HG02678 (cell line): ENCODE results near the gene SPG11.
"Not testable (repeated sequence)": the region's sequence is repeated elsewhere in the genome, so short reads cannot be mapped to it uniquely, and the experiment has no call there.

ENCODE experiments used
- ATAC-seq: cut with Tn5 transposase; IDR thresholded peaks from one replicate; pipeline ENCODE4 v1.9.1; 2021; ENCODE audit warnings: mild to moderate bottlenecking, moderate library complexity; ENCODE audit not compliant: unreplicated experiment

Gene SPG11

DNA sequence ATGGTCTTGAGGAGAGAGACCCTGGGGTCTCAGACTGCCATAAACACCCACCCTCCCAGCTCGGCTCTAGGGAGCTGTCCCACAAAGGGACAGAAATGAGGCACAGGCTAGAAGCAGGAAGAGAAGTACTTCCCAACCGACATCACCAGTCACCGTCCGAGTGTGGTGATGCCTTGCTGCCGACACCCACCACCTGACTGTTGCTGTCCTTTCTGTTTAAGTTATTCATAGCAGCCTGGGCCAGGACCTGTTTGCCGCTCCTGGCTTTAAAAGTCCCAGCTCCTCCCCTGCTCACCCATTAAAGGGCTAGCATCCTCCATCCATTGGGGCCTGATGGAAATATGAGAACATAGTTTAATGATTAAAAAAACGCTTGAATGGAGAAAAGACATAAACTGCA lies 13.2 kb upstream of the SPG11 start:
- peak; percentile 47 for ATAC-seq

DNA sequence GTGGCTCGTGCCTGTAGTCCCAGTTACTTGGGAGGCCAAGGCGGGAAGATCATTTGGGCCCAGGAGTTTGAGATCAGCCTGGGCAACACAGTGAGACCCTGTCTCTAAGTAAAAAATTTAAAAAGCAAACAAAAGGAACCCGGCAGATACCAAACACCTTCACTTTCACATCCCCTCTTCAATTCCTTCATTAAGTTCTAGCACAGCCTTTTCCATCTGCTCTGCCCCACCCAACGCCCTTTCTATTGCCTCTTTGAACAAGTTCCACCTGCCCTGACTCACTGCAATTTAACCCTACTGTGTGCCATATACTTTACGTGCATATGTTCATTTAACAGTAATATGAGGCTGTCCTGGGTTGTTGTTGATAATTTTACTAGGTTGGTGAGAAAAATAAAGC lies 12.4 kb upstream of the SPG11 start:
- ATAC-seq: no peak

DNA sequence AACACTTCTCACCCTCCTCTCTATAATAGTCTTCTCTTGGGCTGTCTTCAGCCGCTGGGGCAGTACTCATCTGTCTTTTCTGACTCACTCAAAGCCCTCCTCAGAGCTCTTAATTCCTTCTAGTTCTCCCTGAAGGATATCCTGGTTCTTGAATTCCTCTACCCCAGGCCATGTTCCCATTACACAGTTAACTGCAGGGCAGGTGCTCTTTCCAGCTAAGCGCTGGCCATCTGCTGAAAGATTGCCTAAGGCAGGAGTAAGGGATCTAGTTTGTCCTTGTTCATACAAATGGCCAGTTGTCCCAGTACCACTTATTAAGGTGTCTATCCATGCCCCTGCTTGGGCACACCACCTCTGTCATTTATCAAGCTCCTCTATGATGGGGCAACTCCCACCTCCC lies 10.2 kb upstream of the SPG11 start:
- ATAC-seq: no peak

DNA sequence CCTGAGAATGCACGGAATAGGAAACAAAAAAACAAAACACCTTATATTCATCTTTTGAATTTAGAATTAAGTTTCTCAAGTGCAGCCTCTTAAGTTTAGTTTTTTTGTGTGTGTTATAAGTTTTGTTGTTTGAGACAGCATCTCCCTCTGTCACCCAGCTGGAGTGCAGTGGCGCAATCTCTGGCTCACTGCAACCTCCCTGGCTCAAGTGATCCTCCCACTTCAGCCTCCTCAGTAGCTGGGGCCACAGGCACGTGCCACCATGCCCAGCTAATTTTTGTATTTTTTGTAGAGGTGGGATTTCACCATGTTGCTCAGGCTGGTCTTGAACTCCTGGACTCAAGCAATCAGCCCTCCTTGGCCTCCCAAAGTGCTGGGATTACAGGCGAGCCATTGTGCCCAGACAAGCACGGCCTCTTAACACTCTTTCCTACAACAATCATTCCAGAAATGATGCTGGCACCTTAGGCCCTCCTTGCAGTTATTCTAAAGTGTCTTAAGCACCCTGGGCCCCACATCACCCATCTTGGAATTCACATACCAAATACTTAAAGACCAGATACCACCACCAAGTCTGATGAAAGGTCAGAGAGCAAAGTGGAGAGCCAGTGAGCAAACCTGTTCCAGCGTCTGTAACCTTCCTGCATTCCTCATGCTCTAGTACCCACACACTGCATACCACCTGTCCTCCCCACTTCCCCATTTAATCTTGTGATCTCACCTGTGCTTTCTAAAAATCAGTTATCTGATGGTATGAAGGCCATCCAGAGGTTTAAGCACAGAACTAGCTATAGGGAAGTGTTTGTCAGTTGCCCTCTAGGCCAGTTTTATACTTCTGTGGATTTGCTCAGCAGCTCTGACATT lies 6.9 kb upstream of the SPG11 start:
- ATAC-seq: no peak

DNA sequence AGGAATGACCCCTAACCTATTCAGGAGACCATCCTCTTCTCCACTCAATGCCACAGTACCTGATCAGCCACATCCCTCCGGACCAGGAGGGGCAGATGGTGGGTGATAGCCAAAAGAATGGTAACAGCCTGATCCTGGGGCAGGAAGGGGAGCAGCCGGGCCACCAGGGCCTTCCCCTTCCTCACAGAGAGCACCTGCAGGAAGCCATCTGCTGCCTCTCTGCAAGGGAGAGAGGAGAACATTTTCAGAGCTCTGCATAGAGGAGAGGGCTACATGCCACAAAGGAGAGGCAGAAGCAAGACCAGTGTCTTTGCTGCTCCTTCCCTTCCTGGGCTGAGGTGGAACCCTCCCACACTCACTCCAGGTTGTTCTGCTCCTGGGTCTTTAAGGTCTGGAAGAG lies 5.5 kb upstream of the SPG11 start:
- no peak for ATAC-seq

DNA sequence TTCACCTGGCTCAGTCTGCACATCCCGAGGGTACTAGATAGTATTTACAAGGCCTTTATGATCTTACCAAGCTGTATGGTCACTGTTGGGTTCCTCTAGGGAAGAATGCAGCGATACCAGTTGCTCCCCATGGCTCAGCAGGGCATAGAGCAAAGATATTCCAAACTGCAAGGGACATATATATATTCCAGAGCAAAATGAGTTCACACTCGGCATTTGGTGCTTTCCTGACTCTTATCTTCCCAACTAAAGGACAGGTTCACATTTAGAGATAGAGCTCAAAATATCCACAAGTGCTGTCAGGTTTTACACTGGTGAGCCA lies 3.5 kb upstream of the SPG11 start:
- no peak for ATAC-seq

DNA sequence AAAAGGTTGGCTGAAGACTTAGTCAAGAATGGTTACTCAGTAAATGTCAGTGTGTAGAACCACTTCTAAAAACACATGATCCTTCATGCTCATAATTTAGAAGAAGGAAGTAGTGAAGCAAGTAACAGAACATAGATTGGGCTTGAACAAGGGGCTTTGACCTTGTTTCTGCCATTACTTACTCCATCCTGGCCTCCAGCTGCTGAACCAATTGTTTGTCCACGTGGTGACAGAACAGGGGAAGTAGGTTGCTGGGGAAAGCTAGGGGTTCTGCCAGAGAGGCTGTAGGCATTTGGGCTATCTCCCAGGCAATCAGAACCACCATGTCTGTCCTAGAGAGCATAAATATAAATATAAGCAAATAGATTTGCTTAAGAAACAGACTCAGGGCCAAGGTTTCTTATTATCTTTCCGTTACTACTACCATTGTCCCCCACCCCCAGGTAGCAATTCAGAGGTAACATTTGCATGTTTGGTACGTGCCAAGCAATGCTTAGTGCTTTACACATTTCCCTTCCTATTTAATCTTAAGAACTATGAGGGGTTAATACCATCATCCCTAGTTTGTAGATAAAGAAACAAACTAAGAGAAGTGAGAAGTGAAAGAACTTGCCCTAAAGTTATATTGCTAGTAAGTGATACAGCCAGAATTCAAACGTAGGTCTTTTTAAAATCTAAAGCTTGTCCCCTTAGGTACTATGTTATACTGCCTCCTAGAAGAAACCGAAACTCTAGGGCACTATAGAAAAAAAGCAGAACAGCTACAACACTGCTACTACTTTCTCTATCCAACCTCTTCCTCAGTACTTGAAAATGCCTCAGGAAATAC lies 3.0 kb upstream of the SPG11 start:
- ATAC-seq: no peak

DNA sequence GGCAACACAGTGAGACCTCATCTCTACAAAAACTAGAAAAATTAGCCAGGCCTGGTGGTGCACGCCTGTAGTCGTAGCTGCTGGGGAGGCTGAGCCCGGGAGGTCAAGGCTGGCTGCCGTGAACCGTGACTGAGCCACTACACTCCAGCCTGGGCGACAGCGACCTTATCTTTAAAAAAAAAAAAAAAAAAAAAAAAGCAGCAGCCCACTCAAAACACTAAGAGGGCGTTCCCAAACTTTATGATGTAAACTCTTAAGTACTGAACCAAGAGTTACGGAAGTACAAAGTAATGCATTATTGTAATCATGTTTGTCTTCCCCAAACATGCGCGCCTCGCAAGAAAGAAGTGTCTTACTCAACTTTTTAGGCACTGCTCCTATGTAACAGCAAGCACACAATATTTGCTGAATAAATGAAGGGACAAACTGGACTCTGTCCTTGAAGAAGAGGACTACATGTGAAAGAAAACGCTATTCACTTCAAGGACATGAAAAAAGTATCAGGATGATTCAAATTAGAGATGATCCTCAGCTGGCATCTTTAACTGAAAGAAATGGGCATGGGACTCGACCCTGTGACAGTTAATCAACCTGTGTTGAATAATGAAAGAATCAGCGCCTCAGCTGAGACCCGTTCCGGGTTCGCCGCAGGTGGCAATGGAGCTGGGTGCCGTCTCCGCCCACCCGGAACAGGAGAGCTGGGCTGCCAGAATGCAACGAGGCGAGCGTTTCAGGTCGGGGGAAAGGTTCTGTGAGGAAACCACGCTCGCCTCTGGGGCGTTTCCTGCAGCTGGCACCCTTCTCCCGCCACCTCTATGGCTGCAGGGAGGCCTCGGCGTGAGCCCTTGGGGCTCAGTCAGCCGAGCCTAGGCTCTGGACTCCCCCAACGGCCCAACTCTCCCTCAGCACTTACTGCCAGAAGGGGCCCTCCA lies 718 bp downstream of the SPG11 start:
- peak; percentile 56 for ATAC-seq

DNA sequence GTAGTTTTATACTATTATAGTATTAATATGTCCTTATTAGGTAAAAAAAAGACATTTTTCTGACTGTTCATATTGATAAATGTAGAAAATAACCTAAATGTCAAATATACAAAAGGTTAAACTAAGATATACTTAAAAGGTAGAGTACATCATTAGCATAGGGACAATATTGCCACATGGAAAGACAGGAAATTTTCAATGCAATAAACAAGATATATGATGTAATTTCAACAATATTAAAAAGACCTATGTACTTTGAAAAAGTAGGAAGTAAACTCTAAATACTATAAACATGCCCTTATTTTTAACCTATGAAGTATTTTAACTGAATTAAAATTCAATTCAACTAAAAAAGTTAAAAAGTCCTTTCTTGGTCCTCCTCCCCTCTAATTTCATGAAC lies 1.9 kb downstream of the SPG11 start:
- ATAC-seq: no peak

DNA sequence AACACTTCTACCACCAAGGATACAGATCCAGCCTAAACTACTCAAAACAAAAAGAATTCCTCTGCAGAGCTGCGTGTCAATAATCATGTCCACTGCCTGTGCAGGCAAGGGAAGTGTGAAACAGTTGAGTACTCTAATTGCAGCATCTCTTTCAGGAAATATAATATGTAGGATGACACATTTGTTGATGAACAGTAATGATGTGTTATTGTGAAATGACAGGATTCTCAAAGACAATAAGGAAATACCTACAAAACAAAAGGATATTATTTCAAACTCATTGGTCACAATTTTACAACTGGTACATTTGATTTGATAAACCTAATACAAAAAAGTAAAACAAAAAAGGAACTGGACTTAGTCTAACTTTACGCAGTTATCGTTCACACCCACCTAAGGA lies 4.4 kb downstream of the SPG11 start:
- ATAC-seq: no peak

DNA sequence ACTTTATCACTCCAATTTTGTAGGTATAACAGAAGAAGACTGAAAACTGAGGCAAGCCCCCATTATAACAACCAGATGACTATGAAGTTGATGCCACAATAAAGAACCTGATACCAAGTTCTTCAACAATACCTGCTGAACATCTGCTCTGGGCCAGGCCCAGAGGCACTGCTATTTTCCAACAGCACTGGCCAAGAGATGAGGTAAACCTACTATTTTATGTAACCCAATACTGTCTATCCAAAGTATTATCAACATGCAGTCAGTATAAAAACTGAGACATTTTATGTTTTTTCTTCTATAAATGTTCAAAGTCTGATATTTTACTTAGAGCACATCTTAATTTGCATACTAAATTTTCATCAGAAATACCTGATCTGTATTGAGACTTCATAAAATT lies 6.1 kb downstream of the SPG11 start:
- no peak for ATAC-seq

DNA sequence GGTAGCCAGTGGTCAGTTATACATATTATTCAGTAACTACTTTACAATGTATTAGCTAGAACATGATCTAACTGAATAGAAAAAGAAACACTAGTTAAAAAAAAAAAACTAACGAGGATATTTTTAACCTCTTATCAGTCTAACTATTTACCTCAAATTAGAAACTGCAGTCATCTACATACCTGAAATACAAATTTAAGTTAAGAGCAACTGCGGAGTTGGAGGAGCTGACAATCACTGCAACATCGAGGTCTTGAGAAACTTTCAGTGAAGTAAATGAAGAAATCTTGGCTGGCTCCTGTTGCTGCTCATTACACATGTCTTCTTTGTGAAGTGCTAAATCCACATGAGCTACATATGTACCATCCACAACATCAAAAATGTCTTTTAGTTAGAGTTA lies 6.5 kb downstream of the SPG11 start:
- ATAC-seq: no peak

DNA sequence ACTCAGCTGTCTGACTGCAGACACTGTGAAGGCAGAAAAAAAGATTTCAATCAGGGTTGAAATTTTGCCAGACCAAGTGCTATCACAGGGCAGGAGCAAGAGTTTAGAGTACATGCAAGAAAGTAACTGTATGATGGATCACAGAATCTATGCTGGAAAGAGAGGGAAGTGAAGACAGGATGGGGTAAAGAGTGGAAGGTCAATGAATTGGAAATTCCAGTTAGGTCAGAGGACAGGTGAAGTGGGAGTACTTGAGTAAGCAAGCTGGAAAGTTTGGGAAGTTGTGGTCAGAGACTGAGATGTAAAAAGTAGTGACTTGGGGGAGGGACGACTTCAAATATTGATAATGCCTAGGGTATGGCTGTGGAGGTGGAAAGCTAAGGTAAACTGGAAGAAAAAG lies 7.2 kb downstream of the SPG11 start:
- no peak for ATAC-seq

DNA sequence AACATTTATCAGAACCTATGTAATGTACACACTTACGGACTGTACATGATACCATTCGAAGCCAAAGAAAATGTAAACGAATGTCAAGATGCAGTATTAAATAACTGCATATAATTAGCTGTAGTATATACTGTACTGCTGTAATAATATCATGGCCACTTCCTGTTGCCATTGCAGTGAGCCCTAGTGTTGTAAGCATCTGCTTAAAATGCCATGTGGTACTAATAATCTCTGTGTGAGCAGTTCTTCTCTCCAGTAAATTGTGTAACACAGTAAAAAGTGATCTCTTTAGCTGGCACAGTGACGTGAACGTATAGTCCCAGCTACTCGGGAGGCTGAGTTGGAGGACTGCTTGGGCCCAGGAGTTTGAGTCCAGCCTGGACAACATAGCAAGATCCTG lies 8.6 kb downstream of the SPG11 start:
- no peak for ATAC-seq

DNA sequence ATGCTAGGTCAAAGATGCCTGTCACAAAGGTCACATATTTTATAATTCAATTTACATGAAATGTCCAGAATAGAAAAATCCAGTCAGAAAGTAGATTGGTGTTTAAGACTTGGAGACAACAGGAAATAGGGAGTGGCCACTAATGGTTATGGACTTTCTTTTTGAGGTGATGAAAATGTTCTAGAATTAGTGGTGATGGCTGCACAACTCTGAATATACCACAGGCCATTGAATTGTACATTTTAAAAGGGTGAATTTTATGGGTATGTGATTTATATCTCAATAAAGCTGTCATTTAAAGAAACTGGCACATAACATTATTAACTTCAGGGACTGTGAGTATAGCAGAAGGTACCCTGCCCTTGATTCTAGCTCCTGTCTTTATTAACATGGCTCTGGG lies 15.8 kb downstream of the SPG11 start:
- no peak for ATAC-seq

DNA sequence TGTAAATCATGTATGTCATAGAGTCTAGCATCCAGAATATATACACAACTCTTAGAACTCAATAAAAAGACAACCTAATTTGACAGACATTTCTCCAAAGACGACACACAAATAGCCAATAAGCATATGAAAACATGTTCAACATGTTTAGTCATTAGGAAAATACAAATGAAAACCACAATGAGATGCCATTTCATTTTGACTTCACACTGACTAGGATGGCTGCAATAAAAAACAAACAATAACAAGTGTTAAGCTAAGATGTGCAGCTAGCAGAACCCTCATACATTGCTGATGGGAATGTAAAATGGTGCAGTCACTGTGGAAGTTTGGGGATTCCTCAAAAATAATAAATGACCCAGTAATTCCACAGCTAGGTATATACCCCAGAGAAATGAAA lies 16.4 kb downstream of the SPG11 start:
- no peak for ATAC-seq

DNA sequence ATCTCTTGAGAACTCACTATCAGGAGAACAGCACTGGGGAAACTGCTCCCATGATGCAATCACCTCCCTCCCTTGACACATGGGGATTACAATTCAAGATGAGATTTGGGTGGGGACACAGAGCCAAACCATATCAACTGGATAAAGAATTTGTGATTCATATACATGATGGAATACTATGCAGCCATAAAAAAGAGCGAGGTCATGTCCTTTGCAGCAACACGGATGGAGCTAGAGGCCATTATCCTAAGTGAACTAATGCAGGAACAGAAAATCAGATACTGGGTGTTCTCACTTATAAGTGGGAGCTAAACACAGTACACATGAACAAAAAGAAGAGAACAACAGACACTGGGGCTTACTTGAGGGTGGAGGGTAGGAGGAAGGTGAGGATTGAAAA lies 17.0 kb downstream of the SPG11 start:
- ATAC-seq: no peak

DNA sequence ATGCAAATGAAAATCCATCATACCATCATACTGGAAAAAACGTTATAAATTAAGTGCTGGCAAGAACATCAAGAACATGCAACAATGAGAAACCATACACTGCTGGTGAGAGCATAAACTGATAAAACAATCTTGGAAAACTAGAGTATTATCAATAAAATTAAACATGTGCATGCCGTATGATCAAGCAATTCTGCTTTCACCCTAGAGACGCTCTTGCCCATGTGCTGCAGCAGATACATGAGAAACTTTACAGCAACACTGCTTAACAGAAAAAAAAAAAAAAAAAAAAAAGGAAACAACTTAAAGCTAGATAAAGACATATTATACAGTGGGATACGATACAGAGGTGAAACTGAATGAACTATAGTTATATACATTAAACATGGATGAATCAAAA lies 21.8 kb downstream of the SPG11 start:
- ATAC-seq: no peak

DNA sequence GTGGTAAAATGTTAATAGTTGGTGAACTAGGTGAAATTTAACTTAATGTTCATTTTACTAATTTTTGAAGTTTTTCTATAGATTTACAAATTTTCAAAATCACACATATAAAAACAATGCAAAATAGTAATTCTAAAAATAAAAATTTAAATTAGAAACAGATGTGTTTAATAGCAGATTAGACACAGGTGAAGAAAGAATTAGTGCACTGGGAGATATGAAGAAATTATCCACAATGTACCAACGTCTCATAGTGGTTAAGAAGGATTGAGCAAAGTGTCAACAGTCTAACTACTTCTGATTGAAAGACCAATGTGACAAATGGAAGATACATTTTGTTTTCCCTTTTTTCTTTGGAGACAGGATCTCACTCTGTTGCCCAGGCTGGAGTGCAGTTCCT lies 26.5 kb downstream of the SPG11 start:
- no peak for ATAC-seq

DNA sequence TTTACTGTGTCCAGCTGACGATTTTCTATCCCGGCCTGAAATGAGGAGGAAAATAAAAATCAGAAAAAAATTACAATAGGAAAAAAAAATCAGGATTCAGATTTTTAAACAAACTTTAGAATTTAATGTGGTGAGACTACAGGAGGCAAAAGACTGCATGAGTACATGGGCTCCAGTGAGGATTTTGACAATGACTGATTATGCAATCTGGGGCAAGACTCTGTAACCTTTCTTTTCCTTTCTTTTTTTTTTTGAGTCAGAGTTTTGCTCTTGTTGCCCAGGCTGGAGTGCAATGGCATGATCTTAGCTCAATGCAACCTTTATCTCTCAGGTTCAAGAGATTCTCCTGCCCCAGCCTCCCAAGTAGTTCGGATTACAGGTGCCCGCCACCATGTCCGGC lies 29.9 kb downstream of the SPG11 start:
- no peak for ATAC-seq

DNA sequence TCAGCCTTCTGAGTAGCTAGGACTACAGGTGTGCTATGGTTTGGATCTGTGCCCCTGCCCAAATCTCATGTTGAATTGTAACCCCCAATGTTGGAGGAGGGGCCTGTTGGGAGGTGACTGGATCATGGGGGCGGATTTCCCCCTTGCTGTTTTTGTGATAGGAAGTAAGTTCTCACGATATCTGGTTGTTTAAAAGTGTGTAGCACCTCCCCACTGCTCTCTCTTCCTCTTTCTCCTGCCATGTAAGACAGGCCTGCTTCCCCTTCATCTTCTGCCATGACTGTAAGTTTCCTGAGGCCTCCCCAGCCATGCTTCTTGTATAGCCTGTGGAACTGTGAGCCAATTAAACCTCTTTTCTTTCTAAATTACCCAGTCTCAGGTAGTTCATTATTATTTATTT lies 38.2 kb downstream of the SPG11 start:
- not testable (repeated sequence) for ATAC-seq
